Activated T-cell treated with anti-CD3 and anti-CD28 coated beads, Interleukin-2, amount 50 U/mL, for 24 hours (primary cell): ENCODE measurements around the gene CLIC5.

Experiments
- DNase-seq: peaks from one replicate; pipeline ENCODE4 v3.0.0-alpha.2; 2020
- H3K27ac Mint-ChIP-seq: 2 replicates; pipeline ENCODE4 v1.8.0; 2020; ENCODE audit warnings: mild to moderate bottlenecking, mixed read lengths
- H3K27me3 Mint-ChIP-seq: 2 replicates; pipeline ENCODE4 v1.8.0; 2020; ENCODE audit warnings: mixed read lengths
- H3K36me3 Mint-ChIP-seq: 2 replicates; pipeline ENCODE4 v1.8.0; 2020; ENCODE audit warnings: low read depth, mixed read lengths
- H3K4me1 Mint-ChIP-seq: 2 replicates; pipeline ENCODE4 v1.8.0; 2020; ENCODE audit warnings: low read depth, mixed read lengths
- H3K4me3 Mint-ChIP-seq: 2 replicates; pipeline ENCODE4 v1.8.0; 2020; ENCODE audit warnings: mild to moderate bottlenecking, moderate library complexity, mixed read lengths
- H3K9me3 Mint-ChIP-seq: 2 replicates; pipeline ENCODE4 v1.8.0; 2020; ENCODE audit warnings: mixed read lengths

CLIC5 gene

DNA sequence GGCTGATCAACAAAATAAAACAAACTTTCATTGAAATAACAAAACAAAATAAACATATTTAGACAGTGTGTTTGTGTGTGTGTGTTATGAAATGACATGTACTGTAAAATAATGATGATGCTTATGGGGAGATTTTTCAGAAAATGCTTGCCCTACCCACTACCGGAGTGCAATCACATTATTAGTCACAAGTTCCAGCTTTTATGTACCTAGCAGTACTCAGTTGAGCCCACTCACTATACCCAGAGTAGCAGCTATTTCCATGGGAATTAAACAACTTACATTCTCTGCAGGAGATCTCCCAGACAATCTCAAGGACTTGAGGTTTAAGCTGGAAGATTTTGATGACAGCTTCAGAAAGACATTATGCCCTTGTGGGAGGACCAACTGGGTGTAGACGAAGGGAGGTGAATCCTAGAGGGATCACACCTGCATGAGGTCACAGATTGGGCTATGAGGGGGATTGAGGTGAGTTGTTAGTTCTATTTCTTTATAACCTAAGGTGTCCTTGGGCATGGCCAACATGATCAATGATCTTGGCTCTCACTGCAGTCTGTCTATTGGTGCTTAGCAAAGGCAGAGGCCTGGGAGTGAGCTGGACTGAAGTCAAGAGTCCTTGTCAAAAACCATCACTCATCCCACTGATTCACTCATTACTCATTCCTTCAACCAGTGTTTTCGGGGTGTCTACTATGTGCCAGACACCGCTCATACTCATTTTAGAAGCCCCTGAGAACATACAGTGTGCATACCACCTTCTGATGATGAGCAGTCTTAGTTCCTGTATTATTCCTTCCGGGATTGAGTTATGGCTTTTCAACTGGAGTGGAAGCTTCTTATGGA lies 6.7 kb upstream of the CLIC5 start:
- H3K27me3 Mint-ChIP-seq: peaks cover 11% of the 10 kb centered on the region
- H3K36me3 Mint-ChIP-seq: no peaks in the 10 kb centered on the region
- no peak for DNase-seq
- no peaks in the 10 kb centered on the region for H3K9me3 Mint-ChIP-seq
- H3K4me1 Mint-ChIP-seq: peaks cover 13% of the 10 kb centered on the region
- H3K27ac Mint-ChIP-seq: peak overlapping the region; percentile 78
- H3K4me3 Mint-ChIP-seq: no peak overlapping the region

DNA sequence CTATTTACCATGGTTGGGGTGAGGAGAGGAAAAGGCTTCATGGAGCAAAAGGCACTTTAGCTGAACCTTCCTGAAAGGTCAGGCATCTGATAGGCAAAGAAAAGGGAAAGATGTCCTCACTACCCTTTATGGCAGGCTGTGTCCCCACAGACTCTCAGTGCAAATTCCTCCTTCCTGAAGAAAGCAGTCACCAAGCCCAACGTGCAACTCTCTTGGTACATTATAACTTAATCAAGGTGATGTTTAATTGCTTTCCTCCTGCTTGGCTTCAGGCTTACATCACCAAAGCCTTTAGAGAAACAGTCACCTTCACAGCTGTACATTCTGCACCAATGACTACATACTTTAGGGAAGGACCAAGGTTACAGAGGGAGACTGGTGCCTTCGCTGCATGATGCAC lies 2.1 kb upstream of the CLIC5 start:
- Mint-ChIP-seq H3K4me3 (no peak overlapping the region), H3K9me3 (no peaks in the 10 kb centered on the region), H3K4me1 (peaks cover 41% of the 10 kb centered on the region), H3K36me3 (no peaks in the 10 kb centered on the region), H3K27ac (no peak overlapping the region), H3K27me3 (peaks cover 23% of the 10 kb centered on the region)
- no peak for DNase-seq

DNA sequence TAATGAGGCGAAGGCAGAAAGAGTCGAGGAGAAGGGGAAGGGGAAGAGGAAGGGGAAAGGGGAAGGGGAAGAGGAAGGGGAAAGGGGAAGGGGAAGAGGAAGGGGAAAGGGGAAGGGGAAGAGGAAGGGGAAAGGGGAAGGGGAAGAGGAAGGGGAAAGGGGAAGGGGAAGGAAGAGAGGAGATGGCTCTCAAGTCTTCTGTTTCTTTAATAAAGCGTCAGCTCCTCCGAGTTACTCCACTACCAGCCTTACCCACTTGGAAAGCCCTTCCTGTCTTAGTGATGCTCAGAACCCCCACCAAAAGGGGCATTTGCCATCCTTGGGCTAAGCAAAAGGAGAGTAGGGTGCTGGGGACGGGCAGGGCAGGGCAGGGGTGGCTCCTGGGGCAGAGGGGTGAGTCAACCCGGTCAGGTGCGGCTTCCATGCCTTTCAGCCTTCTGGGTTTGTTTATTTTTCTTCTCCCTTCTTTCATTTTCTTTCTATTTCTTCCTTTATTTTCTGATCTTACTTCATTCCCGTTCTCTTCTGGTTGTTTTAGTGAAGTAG lies 476 bp upstream of the CLIC5 start:
- Mint-ChIP-seq H3K4me3 (peak overlapping the region; percentile 25), H3K9me3 (no peaks in the 10 kb centered on the region), H3K27me3 (peaks cover 23% of the 10 kb centered on the region), H3K36me3 (no peaks in the 10 kb centered on the region), H3K27ac (no peak overlapping the region), H3K4me1 (peaks cover 44% of the 10 kb centered on the region)
- no peak for DNase-seq

- H3K4me1 Mint-ChIP-seq: peaks cover 59% of the 10 kb centered on the region
- peak overlapping the region; percentile 73 for H3K27ac Mint-ChIP-seq
- peak overlapping the region; percentile 76 for H3K4me3 Mint-ChIP-seq
- H3K27me3 Mint-ChIP-seq: peaks cover 23% of the 10 kb centered on the region
- H3K36me3 Mint-ChIP-seq: no peaks in the 10 kb centered on the region
- peak; percentile 49 for DNase-seq
- no peaks in the 10 kb centered on the region for H3K9me3 Mint-ChIP-seq
Measured at GRCh38 chr6:46014511-46015118, 1.0 kb downstream of the CLIC5 start.

GRCh38 chr6:46014046-46014445 lies 1.6 kb downstream of the CLIC5 start:
- Mint-ChIP-seq H3K4me3 (peak overlapping the region; percentile 76), H3K36me3 (no peaks in the 10 kb centered on the region), H3K27me3 (peaks cover 23% of the 10 kb centered on the region), H3K9me3 (no peaks in the 10 kb centered on the region), H3K4me1 (peaks cover 62% of the 10 kb centered on the region), H3K27ac (peak overlapping the region; percentile 78)
- DNase-seq: no peak

- Mint-ChIP-seq H3K36me3 (no peaks in the 10 kb centered on the region), H3K27ac (peak overlapping the region; percentile 78), H3K4me3 (peak overlapping the region; percentile 76), H3K9me3 (no peaks in the 10 kb centered on the region), H3K27me3 (peaks cover 23% of the 10 kb centered on the region), H3K4me1 (peaks cover 62% of the 10 kb centered on the region)
- no peak for DNase-seq
Measured at GRCh38 chr6:46013639-46014038, 2.0 kb downstream of the CLIC5 start.

DNA sequence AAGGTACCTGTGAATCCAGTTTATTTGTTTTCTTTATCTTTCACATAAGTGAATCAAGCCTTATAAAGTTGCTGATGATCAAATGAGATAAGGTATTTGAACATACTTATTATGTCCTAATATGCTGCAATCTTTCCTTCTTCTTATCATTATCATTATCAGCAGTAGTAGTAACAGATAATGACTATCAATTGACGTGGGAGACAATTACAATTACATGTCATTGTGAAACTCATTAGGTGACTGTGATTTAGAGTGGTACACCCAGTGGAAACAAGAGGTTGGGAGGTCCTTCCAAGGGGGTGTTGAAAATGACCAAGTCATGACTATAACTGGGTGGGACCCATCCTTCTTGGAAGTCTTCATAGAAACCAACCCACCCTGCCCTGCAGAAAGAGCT lies 2.8 kb downstream of the CLIC5 start:
- no peak for DNase-seq
- Mint-ChIP-seq H3K27me3 (peaks cover 17% of the 10 kb centered on the region), H3K4me1 (peaks cover 62% of the 10 kb centered on the region)

GRCh38 chr6:46011188-46012085 lies 4.2 kb downstream of the CLIC5 start:
- peak; percentile 55 for DNase-seq
- Mint-ChIP-seq H3K27me3 (peaks cover 7% of the 10 kb centered on the region), H3K4me3 (peak overlapping the region; percentile 42)

More for the DNA sequence above, 2.8 kb downstream of the CLIC5 start:
- no peak overlapping the region for H3K27ac Mint-ChIP-seq
- H3K36me3 Mint-ChIP-seq: no peaks in the 10 kb centered on the region
- H3K9me3 Mint-ChIP-seq: no peaks in the 10 kb centered on the region
- H3K4me3 Mint-ChIP-seq: no peak overlapping the region

GRCh38 chr6:46010771-46011170 lies 4.9 kb downstream of the CLIC5 start:
- H3K27ac Mint-ChIP-seq: peak overlapping the region; percentile 87
- DNase-seq: no peak
- H3K9me3 Mint-ChIP-seq: no peaks in the 10 kb centered on the region
- H3K4me1 Mint-ChIP-seq: peaks cover 57% of the 10 kb centered on the region
- H3K4me3 Mint-ChIP-seq: peak overlapping the region; percentile 42
- peaks cover 5% of the 10 kb centered on the region for H3K27me3 Mint-ChIP-seq
- no peaks in the 10 kb centered on the region for H3K36me3 Mint-ChIP-seq

More at GRCh38 chr6:46011188-46012085, 4.2 kb downstream of the CLIC5 start:
- H3K9me3 Mint-ChIP-seq: no peaks in the 10 kb centered on the region
- peak overlapping the region; percentile 87 for H3K27ac Mint-ChIP-seq
- no peaks in the 10 kb centered on the region for H3K36me3 Mint-ChIP-seq
- peaks cover 58% of the 10 kb centered on the region for H3K4me1 Mint-ChIP-seq

DNA sequence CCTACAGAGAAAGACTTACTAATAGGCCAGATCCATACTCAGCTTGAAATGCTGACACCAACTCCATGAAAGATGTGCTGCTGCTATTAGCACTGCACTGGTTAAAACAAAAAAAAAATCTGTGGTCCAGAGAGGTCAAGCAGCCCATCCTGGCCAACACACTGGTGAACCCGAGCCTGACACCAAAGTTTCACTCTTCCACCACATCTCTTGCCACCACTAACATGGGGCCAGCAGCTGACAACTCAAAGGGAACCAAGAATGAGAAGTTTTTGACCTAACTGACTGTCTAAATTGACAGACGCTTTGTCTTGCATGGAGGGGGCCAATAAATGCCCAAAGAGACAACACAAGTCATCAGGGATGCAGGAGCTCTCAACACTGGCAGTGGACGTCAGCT lies 5.4 kb downstream of the CLIC5 start:
- no peaks in the 10 kb centered on the region for H3K36me3 Mint-ChIP-seq
- no peaks in the 10 kb centered on the region for H3K9me3 Mint-ChIP-seq
- H3K4me1 Mint-ChIP-seq: peaks cover 57% of the 10 kb centered on the region
- H3K27me3 Mint-ChIP-seq: peaks cover 5% of the 10 kb centered on the region
- no peak overlapping the region for H3K4me3 Mint-ChIP-seq
- no peak overlapping the region for H3K27ac Mint-ChIP-seq
- DNase-seq: no peak

DNA sequence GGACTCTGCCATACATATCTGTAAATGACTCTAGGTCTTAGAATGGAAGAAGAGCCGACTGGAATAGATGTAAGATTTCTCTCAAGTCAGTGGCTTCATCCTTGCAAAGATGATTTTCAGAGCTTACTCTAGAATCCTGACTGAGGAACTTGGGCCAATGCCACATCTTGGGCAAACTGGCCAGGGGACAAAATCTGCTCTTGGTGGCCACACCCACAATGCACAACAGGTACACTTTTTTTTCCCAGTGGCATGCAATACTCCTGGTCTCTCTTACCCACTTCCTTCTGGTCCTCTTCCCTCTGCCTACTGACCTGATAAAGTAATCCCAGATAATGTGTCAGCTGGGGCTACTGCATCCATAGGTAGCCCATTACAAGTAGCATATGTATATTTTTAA lies 13.4 kb downstream of the CLIC5 start:
- H3K36me3 Mint-ChIP-seq: peaks cover 7% of the 10 kb centered on the region
- no peaks in the 10 kb centered on the region for H3K4me1 Mint-ChIP-seq
- H3K9me3 Mint-ChIP-seq: no peaks in the 10 kb centered on the region
- no peak for DNase-seq
- H3K27ac Mint-ChIP-seq: no peak overlapping the region
- no peaks in the 10 kb centered on the region for H3K27me3 Mint-ChIP-seq
- no peak overlapping the region for H3K4me3 Mint-ChIP-seq

- H3K27me3 Mint-ChIP-seq: no peaks in the 10 kb centered on the region
- no peaks in the 10 kb centered on the region for H3K4me1 Mint-ChIP-seq
- no peak overlapping the region for H3K27ac Mint-ChIP-seq
- DNase-seq: no peak
- H3K36me3 Mint-ChIP-seq: peaks cover 7% of the 10 kb centered on the region
- no peak overlapping the region for H3K4me3 Mint-ChIP-seq
- H3K9me3 Mint-ChIP-seq: no peaks in the 10 kb centered on the region
Measured at GRCh38 chr6:46000905-46001304, 14.8 kb downstream of the CLIC5 start.

DNA sequence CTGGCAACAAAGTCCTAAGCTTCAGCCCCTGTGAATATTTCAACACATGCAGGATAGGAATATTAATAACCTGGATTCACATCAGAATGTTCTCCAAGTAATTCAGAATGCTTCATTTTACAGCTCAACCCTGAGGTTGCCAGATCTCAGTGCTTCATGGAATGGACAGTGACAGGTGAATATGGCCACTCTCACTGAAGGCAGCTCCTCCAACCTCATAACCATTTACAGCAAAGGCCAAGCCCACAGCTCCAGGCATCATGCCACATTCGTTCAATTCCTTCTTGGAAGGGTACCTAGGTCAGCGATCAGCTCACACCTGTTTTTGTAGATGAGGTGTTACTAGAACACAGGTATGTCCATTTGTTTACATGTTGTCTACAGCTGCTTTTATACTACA lies 17.1 kb downstream of the CLIC5 start:
- DNase-seq: no peak
- Mint-ChIP-seq H3K4me1 (no peaks in the 10 kb centered on the region), H3K9me3 (no peaks in the 10 kb centered on the region), H3K4me3 (no peak overlapping the region), H3K27me3 (no peaks in the 10 kb centered on the region), H3K27ac (no peak overlapping the region), H3K36me3 (peaks cover 7% of the 10 kb centered on the region)

DNA sequence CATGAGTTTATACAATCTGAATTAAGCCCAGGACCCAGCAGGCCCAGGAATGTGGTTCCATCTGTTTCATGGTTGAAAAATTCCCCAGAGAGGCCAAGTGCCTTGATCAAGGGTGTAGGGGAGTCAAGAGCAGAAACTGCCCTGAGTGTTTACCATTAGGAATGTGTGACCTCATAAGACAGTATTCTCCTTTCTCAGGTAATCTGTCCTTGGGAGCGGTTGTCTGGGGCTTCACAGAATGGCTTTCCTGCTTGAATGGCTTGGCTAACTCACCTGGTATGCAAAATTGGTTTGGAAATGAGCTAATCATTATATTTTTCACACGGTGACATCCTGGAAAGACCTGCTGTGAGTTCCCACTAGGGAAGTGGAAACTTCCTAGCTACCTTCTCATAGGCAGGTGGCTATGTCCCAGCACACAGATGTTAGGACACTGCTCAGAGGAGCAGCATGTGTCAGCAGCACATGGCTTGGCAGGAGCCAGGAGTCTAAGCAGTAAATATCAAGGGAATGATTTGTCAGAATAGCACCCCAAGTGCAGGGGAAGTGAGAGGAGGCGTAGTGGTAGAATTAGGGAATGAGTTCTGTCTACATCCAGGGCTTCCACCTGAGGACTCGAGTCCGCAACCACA lies 17.7 kb downstream of the CLIC5 start:
- no peaks in the 10 kb centered on the region for H3K4me1 Mint-ChIP-seq
- H3K27ac Mint-ChIP-seq: no peak overlapping the region
- H3K4me3 Mint-ChIP-seq: no peak overlapping the region
- peaks cover 7% of the 10 kb centered on the region for H3K36me3 Mint-ChIP-seq
- DNase-seq: no peak
- H3K9me3 Mint-ChIP-seq: no peaks in the 10 kb centered on the region
- H3K27me3 Mint-ChIP-seq: no peaks in the 10 kb centered on the region
